Endothelial cell of umbilical vein (primary cell): ENCODE measurements around the gene DUSP2. TPM values are rescaled to one million over a fixed set of nuclear protein-coding genes. Genes with fewer than 3 reads are reported as not detected.

ENCODE experiments used
- BruUV-seq: library from RNA; stranded (reverse); fragments of 400-500 nt; replicated peaks from 2 replicates; lab custom pipeline; 2021; lab: Mats Ljungman, UMichigan
- CTCF ChIA-PET: fragments of 300-600, 350-600 bp; sonication (Branson Sonifier 250); formaldehyde crosslinking; loops from one replicate; lab custom pipeline; 2021; ENCODE audit warnings: antibody characterized with exemption, inconsistent platforms; lab: Charles Lee
- POLR2A ChIA-PET: fragments of 300-600, 350-600 bp; sonication (Branson Sonifier 250); formaldehyde crosslinking; loops from one replicate; lab custom pipeline; 2021; ENCODE audit warnings: antibody characterized with exemption, inconsistent platforms; lab: Charles Lee
- DNase-seq: peaks from one replicate; pipeline ENCODE4 v3.0.0-alpha.2; 2011; ENCODE audit warnings: low read depth, low spot score
- FAIRE-seq: peaks from 2 replicates; lab custom pipeline; 2011; peaks lifted over from hg19 to GRCh38; lab: Jason Lieb, UNC
- H2AFZ ChIP-seq: 2 replicates; pipeline ENCODE4 v1.6.0; 2012; ENCODE audit warnings: low read depth, low read length, control low read depth, inconsistent platforms
- H3K27ac ChIP-seq: 2 replicates; pipeline ENCODE4 v1.5.1; 2011; ENCODE audit warnings: low read depth, mild to moderate bottlenecking, control low read depth, low read length, moderate library complexity; ENCODE audit not compliant: insufficient read depth
- H3K27me3 ChIP-seq, 2 experiments: 2 replicates each; pipeline versions ENCODE4 v1.6.0 to v1.6.1; 2011; ENCODE audit warnings: low read length in 2 of 2, mixed read lengths in 1 of 2; ENCODE audit not compliant: control insufficient read depth in 2 of 2, insufficient read depth in 2 of 2
- H3K36me3 ChIP-seq, 2 experiments: 2 replicates in 1 of 2; 3 replicates in 1 of 2; pipeline ENCODE4 v1.5.1; 2011; ENCODE audit warnings: low read length in 2 of 2, mild to moderate bottlenecking in 1 of 2, moderate library complexity in 1 of 2; ENCODE audit not compliant: control insufficient read depth in 2 of 2, insufficient read depth in 2 of 2; ENCODE audit errors: extremely low read depth in 1 of 2
- H3K4me1 ChIP-seq: 3 replicates; pipeline ENCODE4 v1.5.1; 2011; ENCODE audit warnings: mild to moderate bottlenecking, low read length; ENCODE audit not compliant: control insufficient read depth, insufficient read depth; ENCODE audit errors: extremely low read depth
- H3K4me2 ChIP-seq: 2 replicates; pipeline ENCODE4 v1.6.1; 2011; ENCODE audit warnings: low read length, control low read depth, mixed read lengths; ENCODE audit not compliant: insufficient read depth
- H3K4me3 ChIP-seq, 3 experiments: fragments of 200-600 bp in 1 of 3; sonication (generic), shearing (Covaris generic) in 1 of 3; replicated peaks in 1 of 3; 2 replicates each; pipeline ENCODE4 v1.5.1; 2011 to 2016; ENCODE audit warnings: control low read depth in 3 of 3, low read length in 3 of 3, mild to moderate bottlenecking in 2 of 3, inconsistent platforms in 1 of 3, low read depth in 1 of 3, moderate library complexity in 1 of 3; ENCODE audit not compliant: insufficient read depth in 1 of 3
- H3K79me2 ChIP-seq: 2 replicates; pipeline ENCODE4 v1.6.0; 2012; ENCODE audit warnings: low read length, inconsistent platforms; ENCODE audit not compliant: control insufficient read depth, insufficient read depth
- H3K9ac ChIP-seq: replicated peaks from 2 replicates; pipeline ENCODE3; 2011; ENCODE audit warnings: low read length, control low read depth; ENCODE audit not compliant: insufficient read depth; ENCODE audit errors: extremely low read depth
- H3K9me1 ChIP-seq: replicated peaks from 3 replicates; pipeline ENCODE4 v1.6.0; 2011; ENCODE audit warnings: mild to moderate bottlenecking, low read length; ENCODE audit not compliant: control insufficient read depth, insufficient read depth; ENCODE audit errors: extremely low read depth
- H3K9me3 ChIP-seq: replicated peaks from 2 replicates; pipeline ENCODE4 v1.5.1; 2012; ENCODE audit warnings: low read length, inconsistent platforms; ENCODE audit not compliant: control insufficient read depth, insufficient read depth
- H4K20me1 ChIP-seq: replicated peaks from 2 replicates; pipeline ENCODE3; 2011; ENCODE audit warnings: mild to moderate bottlenecking, low read length; ENCODE audit not compliant: control insufficient read depth, insufficient read depth; ENCODE audit errors: extremely low read depth
- EZH2 ChIP-seq: IDR thresholded peaks from 2 replicates; pipeline ENCODE4 v1.6.1; 2012; ENCODE audit warnings: borderline replicate concordance, low read depth, mild to moderate bottlenecking, moderate library complexity, low read length, inconsistent platforms; ENCODE audit not compliant: severe bottlenecking
- GATA2 ChIP-seq: IDR thresholded peaks from 2 replicates; pipeline ENCODE4 v1.7.0; 2011; ENCODE audit warnings: low read depth, mild to moderate bottlenecking, moderate library complexity, mixed read lengths, low read length; ENCODE audit not compliant: insufficient read length, insufficient read depth
- MYC ChIP-seq: IDR thresholded peaks from one replicate; pipeline ENCODE4 v1.6.1; 2011; ENCODE audit warnings: mild to moderate bottlenecking, low read depth, low read length
- POLR2AphosphoS5 ChIP-seq: IDR thresholded peaks from 2 replicates; pipeline ENCODE4 v1.6.1; 2012; ENCODE audit warnings: low read depth, mild to moderate bottlenecking, control low read depth, low read length, moderate library complexity; ENCODE audit not compliant: insufficient read depth
- dilution Hi-C: fragments of 300-500 bp; cut with MboI; formaldehyde crosslinking; loops from one replicate; pipeline ENCODE4 v1.15.0; 2019; ENCODE audit warnings: low sequenced_read_pairs; ENCODE audit not compliant: extremely low pct_ligation_motif_present
- intact Hi-C: fragments of 100-400 bp; cut with micrococcal nuclease; formaldehyde crosslinking; loops from one replicate; pipeline ENCODE4 v1.10.0; 2022
- polyA plus RNA-seq, 4 experiments: library from polyadenylated mRNA; depleted of rRNA in 3 of 4; stranded (reverse) in 3 of 4; unstranded in 1 of 4; fragments of >200 nt; gene quantifications; 2 replicates each; pipeline versions ENCODE4 v1.2.1 to v1.2.3, GENCODE V29; 2011 to 2012; ENCODE audit warnings: missing spikeins in 1 of 4
- total RNA-seq: library from RNA; stranded (reverse); gene quantifications from 2 replicates; pipeline ENCODE4 v1.2.3, GENCODE V29; 2021
- TF ChIP-seq, protein P1 (sequence below), 2 donors: IDR thresholded peaks; 1 replicate in 1 of 2; 2 replicates in 1 of 2; pipeline ENCODE4 v1.5.1; 2011; ENCODE audit warnings: low read length in 2 of 2, mild to moderate bottlenecking in 2 of 2, moderate library complexity in 2 of 2, control low read depth in 1 of 2, inconsistent platforms in 1 of 2, low read depth in 1 of 2; ENCODE audit not compliant: insufficient read depth in 1 of 2; ENCODE audit errors: extremely low read depth in 1 of 2

Gene DUSP2
- total and polyA plus RNA-seq, 2 donors (not counting 3 experiments of a cell fraction or from before 2014, with no cell fraction given): 0.33 TPM

GRCh38 chr2:96102596-96103186 lies 42.5 kb downstream of the DUSP2 start:
- ChIA-PET POLR2A (no interaction called here), CTCF (interaction anchor here (1.1 to 3.4 kb wide), 2 partner anchors 8 to 14 kb away, joined by 3 to 13 read pairs; no protein-coding TSS in a partner anchor)
- Histone ChIP-seq H3K27ac (no peak overlapping the region), H3K27me3 (peaks cover 0 to 2% of the 10 kb centered on the region in 2 experiments), H3K9ac (no peak overlapping the region), H3K4me3 (no peak overlapping the region), H2AFZ (no peak overlapping the region), H3K79me2 (no peaks in the 10 kb centered on the region), H3K9me3 (no peaks in the 10 kb centered on the region), H3K4me1 (no peaks in the 10 kb centered on the region), H3K4me2 (no peak overlapping the region), H4K20me1 (no peaks in the 10 kb centered on the region), H3K36me3 (no peaks in the 10 kb centered on the region), H3K9me1 (no peaks in the 10 kb centered on the region)
- no peak for TF ChIP-seq POLR2AphosphoS5
- TF ChIP-seq, protein P1, sequence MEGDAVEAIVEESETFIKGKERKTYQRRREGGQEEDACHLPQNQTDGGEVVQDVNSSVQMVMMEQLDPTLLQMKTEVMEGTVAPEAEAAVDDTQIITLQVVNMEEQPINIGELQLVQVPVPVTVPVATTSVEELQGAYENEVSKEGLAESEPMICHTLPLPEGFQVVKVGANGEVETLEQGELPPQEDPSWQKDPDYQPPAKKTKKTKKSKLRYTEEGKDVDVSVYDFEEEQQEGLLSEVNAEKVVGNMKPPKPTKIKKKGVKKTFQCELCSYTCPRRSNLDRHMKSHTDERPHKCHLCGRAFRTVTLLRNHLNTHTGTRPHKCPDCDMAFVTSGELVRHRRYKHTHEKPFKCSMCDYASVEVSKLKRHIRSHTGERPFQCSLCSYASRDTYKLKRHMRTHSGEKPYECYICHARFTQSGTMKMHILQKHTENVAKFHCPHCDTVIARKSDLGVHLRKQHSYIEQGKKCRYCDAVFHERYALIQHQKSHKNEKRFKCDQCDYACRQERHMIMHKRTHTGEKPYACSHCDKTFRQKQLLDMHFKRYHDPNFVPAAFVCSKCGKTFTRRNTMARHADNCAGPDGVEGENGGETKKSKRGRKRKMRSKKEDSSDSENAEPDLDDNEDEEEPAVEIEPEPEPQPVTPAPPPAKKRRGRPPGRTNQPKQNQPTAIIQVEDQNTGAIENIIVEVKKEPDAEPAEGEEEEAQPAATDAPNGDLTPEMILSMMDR (IDR thresholded peaks at IDR 0.05; ENCODE audit: extremely low read depth in 1 of 2, insufficient read depth in 1 of 2, low read depth in 1 of 2, low read length in 2 of 2): no peak
- TF ChIP-seq MYC: no peak
- no peak for TF ChIP-seq EZH2
- TF ChIP-seq GATA2: no peak
- dilution Hi-C loops (no loop called here), intact Hi-C loops (no loop called here)
- BruUV-seq: no TSS peak
- no peak for DNase-seq
- no peak for FAIRE-seq
